ENCODE results near the gene ATP9A.

The ATP9A gene

DNA sequence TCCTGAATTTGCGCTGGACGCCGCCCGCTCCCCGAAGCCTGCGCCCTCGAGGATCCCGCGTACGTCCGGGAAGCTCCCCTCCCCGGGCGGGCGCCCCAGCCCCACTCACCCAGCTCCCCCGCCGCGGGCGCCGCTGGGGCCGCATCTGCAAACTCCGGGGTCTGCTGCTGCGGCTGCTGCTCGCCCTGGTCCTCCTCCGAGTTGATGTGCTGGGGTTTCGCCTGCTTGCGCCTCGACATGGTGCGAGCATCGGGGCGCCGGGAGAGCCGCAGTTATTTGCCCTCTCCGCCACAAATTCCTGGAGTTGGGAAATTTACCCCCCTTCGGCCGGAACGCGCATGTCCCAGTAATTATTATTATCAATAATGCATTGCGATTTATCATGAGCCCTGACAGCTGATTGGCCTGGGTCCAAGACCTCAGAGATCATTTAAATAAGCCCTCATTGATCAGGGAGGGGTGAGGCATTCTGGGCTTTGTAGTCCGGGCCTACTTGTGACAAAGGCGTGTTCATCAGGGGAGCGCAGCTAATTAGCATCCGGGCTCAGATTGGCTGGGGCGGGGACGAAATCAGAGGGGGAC, 34.1 kb upstream of the ATP9A start, which contains the start of gene SALL4:
TSS of gene SALL4 (minus strand) at position 352 of the 582 bp plus-strand sequence. CDS start at position 239, 113 bp downstream.
- Histone ChIP-seq H2AFZ (ENCODE audit: low read depth, low read length) (peak within 1 kb of the TSS; percentile 46), H3K36me3 (ENCODE audit: insufficient read depth, low read length) (no peaks in the 10 kb centered on the region), H3K27me3 (ENCODE audit: insufficient read depth, low read length) (no peaks in the 10 kb centered on the region), H3K4me1 (ENCODE audit: insufficient read depth, low read length) (peaks cover 34% of the 10 kb centered on the region), H3K9me3 (ENCODE audit: low read length) (no peaks in the 10 kb centered on the region), H3K4me3 (ENCODE audit: low read length) (peak within 1 kb of the TSS; percentile 97)

DNA sequence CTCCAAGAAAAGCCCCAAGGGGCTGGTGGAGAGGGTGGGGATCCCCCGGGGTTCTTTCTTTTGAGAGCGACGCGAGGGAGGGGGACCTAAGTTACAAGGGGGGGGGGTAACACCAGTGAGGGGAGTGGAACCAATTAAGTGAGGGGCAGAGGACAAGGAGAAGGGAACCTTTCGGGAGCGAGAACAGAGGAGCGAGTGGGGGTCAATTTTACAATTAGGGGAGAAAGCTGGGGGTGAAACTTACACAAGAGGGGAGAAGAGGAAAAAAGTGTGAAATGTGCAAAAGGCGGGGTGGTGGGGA, 33.6 kb upstream of the ATP9A start:
- no peaks in the 10 kb centered on the region for H3K27me3 ChIP-seq (ENCODE audit: insufficient read depth, low read length)
- H2AFZ ChIP-seq (ENCODE audit: low read depth, low read length) = no peak overlapping the region
- H3K4me3 ChIP-seq (ENCODE audit: low read length) = peak overlapping the region; percentile 97
- H3K4me1 ChIP-seq (ENCODE audit: insufficient read depth, low read length) = peaks cover 37% of the 10 kb centered on the region
- no peaks in the 10 kb centered on the region for H3K36me3 ChIP-seq (ENCODE audit: insufficient read depth, low read length)
- H3K9me3 ChIP-seq (ENCODE audit: low read length) = no peaks in the 10 kb centered on the region

- Histone ChIP-seq H2AFZ (ENCODE audit: low read depth, low read length) (peak overlapping the region; percentile 46), H3K4me1 (ENCODE audit: insufficient read depth, low read length) (peaks cover 39% of the 10 kb centered on the region), H3K27me3 (ENCODE audit: insufficient read depth, low read length) (no peaks in the 10 kb centered on the region), H3K4me3 (ENCODE audit: low read length) (peak overlapping the region; percentile 97), H3K9me3 (ENCODE audit: low read length) (no peaks in the 10 kb centered on the region), H3K36me3 (ENCODE audit: insufficient read depth, low read length) (no peaks in the 10 kb centered on the region)
These were observed 33.1 kb upstream of the ATP9A start for GRCh38 chr20:51801122-51801822.

DNA sequence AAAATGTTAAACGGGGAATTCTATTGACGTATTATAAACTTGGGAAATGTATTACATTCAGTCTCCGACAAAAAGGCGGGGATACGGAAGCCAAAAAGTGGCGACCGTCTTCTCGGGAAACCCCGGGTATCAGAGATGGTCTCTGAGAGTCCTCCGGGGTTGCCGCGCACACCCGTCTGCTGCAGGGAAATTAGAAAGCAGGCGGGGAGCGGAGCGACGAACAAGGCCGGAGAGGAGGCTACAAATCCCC, 32.6 kb upstream of the ATP9A start:
- Histone ChIP-seq H3K4me3 (ENCODE audit: low read length) (peak overlapping the region; percentile 97), H3K9me3 (ENCODE audit: low read length) (no peaks in the 10 kb centered on the region), H3K27me3 (ENCODE audit: insufficient read depth, low read length) (no peaks in the 10 kb centered on the region), H3K4me1 (ENCODE audit: insufficient read depth, low read length) (peaks cover 39% of the 10 kb centered on the region), H2AFZ (ENCODE audit: low read depth, low read length) (peak overlapping the region; percentile 46), H3K36me3 (ENCODE audit: insufficient read depth, low read length) (no peaks in the 10 kb centered on the region)

- H3K36me3 ChIP-seq (ENCODE audit: insufficient read depth, low read length) = peaks cover 5% of the 10 kb centered on the region
- peak overlapping the region; percentile 97 for H3K4me3 ChIP-seq (ENCODE audit: low read length)
- peak overlapping the region; percentile 46 for H2AFZ ChIP-seq (ENCODE audit: low read depth, low read length)
- H3K4me1 ChIP-seq (ENCODE audit: insufficient read depth, low read length) = peaks cover 39% of the 10 kb centered on the region
- H3K27me3 ChIP-seq (ENCODE audit: insufficient read depth, low read length) = no peaks in the 10 kb centered on the region
- no peaks in the 10 kb centered on the region for H3K9me3 ChIP-seq (ENCODE audit: low read length)
These were observed 32.1 kb upstream of the ATP9A start for GRCh38 chr20:51800060-51800871.

GRCh38 chr20:51799401-51799860, 31.2 kb upstream of the ATP9A start:
- Histone ChIP-seq H3K4me1 (ENCODE audit: insufficient read depth, low read length) (peaks cover 36% of the 10 kb centered on the region), H2AFZ (ENCODE audit: low read depth, low read length) (no peak overlapping the region), H3K9me3 (ENCODE audit: low read length) (no peaks in the 10 kb centered on the region), H3K4me3 (ENCODE audit: low read length) (peak overlapping the region; percentile 97), H3K27me3 (ENCODE audit: insufficient read depth, low read length) (no peaks in the 10 kb centered on the region), H3K36me3 (ENCODE audit: insufficient read depth, low read length) (peaks cover 10% of the 10 kb centered on the region)

- no peaks in the 10 kb centered on the region for H3K27me3 ChIP-seq (ENCODE audit: insufficient read depth, low read length)
- no peaks in the 10 kb centered on the region for H3K9me3 ChIP-seq (ENCODE audit: low read length)
- H3K4me3 ChIP-seq (ENCODE audit: low read length) = no peak overlapping the region
- H3K4me1 ChIP-seq (ENCODE audit: insufficient read depth, low read length) = peaks cover 32% of the 10 kb centered on the region
- no peak overlapping the region for H2AFZ ChIP-seq (ENCODE audit: low read depth, low read length)
- peaks cover 27% of the 10 kb centered on the region for H3K36me3 ChIP-seq (ENCODE audit: insufficient read depth, low read length)
These were observed 29.3 kb upstream of the ATP9A start for GRCh38 chr20:51797357-51798025.

DNA sequence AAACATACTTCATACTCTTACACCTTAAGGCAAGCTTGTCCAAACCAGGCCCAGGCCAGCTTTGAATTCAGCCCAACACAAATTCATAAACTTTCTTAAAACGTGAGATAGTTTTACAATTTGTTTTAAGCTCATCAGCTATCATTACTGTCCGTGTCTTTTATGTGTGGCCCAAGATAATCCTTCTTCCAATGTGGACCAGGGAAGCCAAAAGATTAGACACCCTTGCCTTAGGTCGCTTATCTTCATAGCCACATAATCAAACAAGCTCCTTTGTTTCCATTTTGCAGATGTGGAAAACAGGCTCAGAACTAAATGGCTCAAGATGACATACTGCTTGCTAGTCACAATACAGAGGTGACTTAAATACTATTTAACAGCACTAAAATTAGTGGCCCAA, 28.1 kb upstream of the ATP9A start:
- Histone ChIP-seq H2AFZ (ENCODE audit: low read depth, low read length) (no peak overlapping the region), H3K27me3 (ENCODE audit: insufficient read depth, low read length) (no peaks in the 10 kb centered on the region), H3K4me3 (ENCODE audit: low read length) (no peak overlapping the region), H3K36me3 (ENCODE audit: insufficient read depth, low read length) (peaks cover 38% of the 10 kb centered on the region), H3K9me3 (ENCODE audit: low read length) (peaks cover 2% of the 10 kb centered on the region), H3K4me1 (ENCODE audit: insufficient read depth, low read length) (peaks cover 32% of the 10 kb centered on the region)

GRCh38 chr20:51792960-51793359, 24.8 kb upstream of the ATP9A start:
- no peak overlapping the region for H3K4me3 ChIP-seq (ENCODE audit: low read length)
- no peak overlapping the region for H2AFZ ChIP-seq (ENCODE audit: low read depth, low read length)
- H3K27me3 ChIP-seq (ENCODE audit: insufficient read depth, low read length) = no peaks in the 10 kb centered on the region
- peaks cover 12% of the 10 kb centered on the region for H3K4me1 ChIP-seq (ENCODE audit: insufficient read depth, low read length)
- peaks cover 2% of the 10 kb centered on the region for H3K9me3 ChIP-seq (ENCODE audit: low read length)
- H3K36me3 ChIP-seq (ENCODE audit: insufficient read depth, low read length) = peaks cover 70% of the 10 kb centered on the region

GRCh38 chr20:51791626-51792025, 23.4 kb upstream of the ATP9A start:
- Histone ChIP-seq H3K9me3 (ENCODE audit: low read length) (peaks cover 2% of the 10 kb centered on the region), H3K36me3 (ENCODE audit: insufficient read depth, low read length) (peaks cover 82% of the 10 kb centered on the region), H2AFZ (ENCODE audit: low read depth, low read length) (no peak overlapping the region), H3K27me3 (ENCODE audit: insufficient read depth, low read length) (no peaks in the 10 kb centered on the region), H3K4me1 (ENCODE audit: insufficient read depth, low read length) (peaks cover under 1% of the 10 kb centered on the region), H3K4me3 (ENCODE audit: low read length) (no peak overlapping the region)

GRCh38 chr20:51790256-51790655, 22.1 kb upstream of the ATP9A start:
- H3K4me1 ChIP-seq (ENCODE audit: insufficient read depth, low read length) = no peaks in the 10 kb centered on the region
- H3K36me3 ChIP-seq (ENCODE audit: insufficient read depth, low read length) = peaks cover 88% of the 10 kb centered on the region
- no peak overlapping the region for H3K4me3 ChIP-seq (ENCODE audit: low read length)
- no peak overlapping the region for H2AFZ ChIP-seq (ENCODE audit: low read depth, low read length)
- H3K27me3 ChIP-seq (ENCODE audit: insufficient read depth, low read length) = no peaks in the 10 kb centered on the region
- H3K9me3 ChIP-seq (ENCODE audit: low read length) = peaks cover 2% of the 10 kb centered on the region

GRCh38 chr20:51789434-51789833, 21.2 kb upstream of the ATP9A start:
- Histone ChIP-seq H3K9me3 (ENCODE audit: low read length) (peaks cover 2% of the 10 kb centered on the region), H3K36me3 (ENCODE audit: insufficient read depth, low read length) (peaks cover 91% of the 10 kb centered on the region), H3K4me3 (ENCODE audit: low read length) (no peak overlapping the region), H3K4me1 (ENCODE audit: insufficient read depth, low read length) (no peaks in the 10 kb centered on the region), H2AFZ (ENCODE audit: low read depth, low read length) (no peak overlapping the region), H3K27me3 (ENCODE audit: insufficient read depth, low read length) (no peaks in the 10 kb centered on the region)

DNA sequence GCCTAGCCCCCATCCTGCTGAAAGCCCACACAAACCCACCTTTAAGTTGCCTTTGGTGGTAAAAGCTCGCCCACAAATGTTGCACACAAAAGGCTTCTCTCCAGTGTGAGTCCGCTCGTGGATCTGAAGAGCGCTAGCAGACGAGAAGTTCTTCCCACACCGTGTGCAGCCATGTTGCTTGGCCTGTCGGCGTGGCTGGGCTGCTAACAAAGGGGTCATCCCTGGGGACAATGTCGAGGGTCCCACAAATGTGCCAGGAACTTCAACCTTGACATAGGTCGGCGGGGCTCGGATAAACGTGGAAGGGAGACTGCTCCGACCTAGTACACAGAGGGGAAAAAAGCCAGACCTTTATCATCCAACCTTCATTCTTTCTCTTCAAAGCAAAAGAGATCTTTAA, 20.6 kb upstream of the ATP9A start:
- Histone ChIP-seq H3K4me1 (ENCODE audit: insufficient read depth, low read length) (no peaks in the 10 kb centered on the region), H2AFZ (ENCODE audit: low read depth, low read length) (no peak overlapping the region), H3K4me3 (ENCODE audit: low read length) (no peak overlapping the region), H3K36me3 (ENCODE audit: insufficient read depth, low read length) (peaks cover 93% of the 10 kb centered on the region), H3K27me3 (ENCODE audit: insufficient read depth, low read length) (no peaks in the 10 kb centered on the region), H3K9me3 (ENCODE audit: low read length) (peaks cover 2% of the 10 kb centered on the region)

Data from neuron (in vitro differentiated cells).